Mammary epithelial cell (primary cell): ENCODE measurements around the gene ZNF212.

Experiments used
- EZH2 ChIP-seq: IDR thresholded peaks from 2 replicates; pipeline ENCODE4 v1.6.1; 2012; ENCODE audit warnings: low read length, inconsistent platforms, borderline replicate concordance
- TF ChIP-seq, protein P1 (sequence below), 2 donors: IDR thresholded peaks in 1 of 2; conservative IDR thresholded peaks in 1 of 2; 2 replicates each; pipeline ENCODE4 v1.5.1; 2011 to 2012; ENCODE audit warnings: inconsistent platforms in 2 of 2, low read length in 2 of 2, mild to moderate bottlenecking in 2 of 2, control low read depth in 1 of 2, low read depth in 1 of 2; ENCODE audit not compliant: insufficient read depth in 1 of 2; ENCODE audit errors: extremely low read depth in 1 of 2

DNA sequence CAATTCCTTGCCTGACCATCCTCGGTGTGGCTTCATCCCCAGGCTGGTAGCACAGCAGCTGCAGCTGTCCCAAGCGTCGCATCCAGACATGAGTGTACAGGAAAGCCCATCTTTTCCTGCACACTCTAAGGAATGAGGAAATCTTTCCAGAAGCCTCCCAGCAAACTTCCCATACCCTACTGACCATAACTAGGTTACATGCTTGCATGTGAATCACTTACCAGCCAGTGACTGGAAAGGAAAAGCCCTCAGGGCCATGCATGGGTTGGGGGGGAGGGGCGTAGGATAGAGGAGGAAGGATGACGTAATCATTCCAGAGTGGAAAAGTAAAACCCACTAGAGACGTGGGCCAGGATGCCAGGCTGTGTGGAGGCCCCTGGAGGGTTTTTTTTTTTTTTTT is 18.9 kb upstream of the ZNF212 start:
- TF ChIP-seq EZH2: no peak
- TF ChIP-seq, protein P1, sequence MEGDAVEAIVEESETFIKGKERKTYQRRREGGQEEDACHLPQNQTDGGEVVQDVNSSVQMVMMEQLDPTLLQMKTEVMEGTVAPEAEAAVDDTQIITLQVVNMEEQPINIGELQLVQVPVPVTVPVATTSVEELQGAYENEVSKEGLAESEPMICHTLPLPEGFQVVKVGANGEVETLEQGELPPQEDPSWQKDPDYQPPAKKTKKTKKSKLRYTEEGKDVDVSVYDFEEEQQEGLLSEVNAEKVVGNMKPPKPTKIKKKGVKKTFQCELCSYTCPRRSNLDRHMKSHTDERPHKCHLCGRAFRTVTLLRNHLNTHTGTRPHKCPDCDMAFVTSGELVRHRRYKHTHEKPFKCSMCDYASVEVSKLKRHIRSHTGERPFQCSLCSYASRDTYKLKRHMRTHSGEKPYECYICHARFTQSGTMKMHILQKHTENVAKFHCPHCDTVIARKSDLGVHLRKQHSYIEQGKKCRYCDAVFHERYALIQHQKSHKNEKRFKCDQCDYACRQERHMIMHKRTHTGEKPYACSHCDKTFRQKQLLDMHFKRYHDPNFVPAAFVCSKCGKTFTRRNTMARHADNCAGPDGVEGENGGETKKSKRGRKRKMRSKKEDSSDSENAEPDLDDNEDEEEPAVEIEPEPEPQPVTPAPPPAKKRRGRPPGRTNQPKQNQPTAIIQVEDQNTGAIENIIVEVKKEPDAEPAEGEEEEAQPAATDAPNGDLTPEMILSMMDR (conservative IDR thresholded peaks at IDR 0.05 in 1 of 2, IDR thresholded peaks at IDR 0.05 in 1 of 2; ENCODE audit: extremely low read depth in 1 of 2, insufficient read depth in 1 of 2, low read depth in 1 of 2, low read length in 2 of 2): no peak
